Coronary artery (tissue), 2 donors: Measurements from ENCODE around the gene CLCN6.

ENCODE experiments used
- DNase-seq: peaks from one replicate; pipeline ENCODE4 v3.0.0-alpha.2; 2017; ENCODE audit warnings: low spot score
- H3K27ac ChIP-seq, 2 donors: fragments of 200-600 bp; sonication (generic); one replicate each; pipeline ENCODE4 v1.5.1; 2016 to 2019
- H3K4me3 ChIP-seq: fragments of 200-600 bp; sonication (generic); 2 replicates; pipeline ENCODE4 v1.5.1; 2016; ENCODE audit warnings: mild to moderate bottlenecking, moderate library complexity
- TF ChIP-seq, protein P1 (sequence below): fragments of 200-600 bp; sonication (generic); IDR thresholded peaks from one replicate; pipeline ENCODE4 v1.5.1; 2019; ENCODE audit warnings: antibody characterized with exemption

Gene CLCN6

DNA sequence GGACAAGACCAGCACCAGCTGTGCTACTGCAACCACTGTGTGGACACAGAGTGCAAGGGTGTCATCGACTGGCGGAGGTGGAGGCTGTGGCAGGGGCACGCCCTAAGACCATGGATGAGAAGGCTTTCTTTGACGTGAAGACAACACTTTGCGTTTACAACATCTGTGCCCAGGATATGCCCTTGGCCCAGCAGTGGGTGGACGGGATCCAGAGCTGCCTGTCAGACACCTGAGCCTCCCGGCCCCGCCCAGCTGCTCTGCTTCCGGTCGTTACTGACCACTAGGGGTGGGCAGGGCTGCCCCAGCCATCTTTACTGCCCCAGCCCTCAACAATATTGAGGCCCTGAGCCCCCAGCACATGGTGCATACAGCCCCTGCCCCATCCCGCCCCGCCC is 74.2 kb downstream of the CLCN6 start:
- peak overlapping the region in 1 of 2 donors; percentile 44 for H3K27ac ChIP-seq
- no peak overlapping the region for H3K4me3 ChIP-seq
- no peak for DNase-seq
- TF ChIP-seq, protein P1, sequence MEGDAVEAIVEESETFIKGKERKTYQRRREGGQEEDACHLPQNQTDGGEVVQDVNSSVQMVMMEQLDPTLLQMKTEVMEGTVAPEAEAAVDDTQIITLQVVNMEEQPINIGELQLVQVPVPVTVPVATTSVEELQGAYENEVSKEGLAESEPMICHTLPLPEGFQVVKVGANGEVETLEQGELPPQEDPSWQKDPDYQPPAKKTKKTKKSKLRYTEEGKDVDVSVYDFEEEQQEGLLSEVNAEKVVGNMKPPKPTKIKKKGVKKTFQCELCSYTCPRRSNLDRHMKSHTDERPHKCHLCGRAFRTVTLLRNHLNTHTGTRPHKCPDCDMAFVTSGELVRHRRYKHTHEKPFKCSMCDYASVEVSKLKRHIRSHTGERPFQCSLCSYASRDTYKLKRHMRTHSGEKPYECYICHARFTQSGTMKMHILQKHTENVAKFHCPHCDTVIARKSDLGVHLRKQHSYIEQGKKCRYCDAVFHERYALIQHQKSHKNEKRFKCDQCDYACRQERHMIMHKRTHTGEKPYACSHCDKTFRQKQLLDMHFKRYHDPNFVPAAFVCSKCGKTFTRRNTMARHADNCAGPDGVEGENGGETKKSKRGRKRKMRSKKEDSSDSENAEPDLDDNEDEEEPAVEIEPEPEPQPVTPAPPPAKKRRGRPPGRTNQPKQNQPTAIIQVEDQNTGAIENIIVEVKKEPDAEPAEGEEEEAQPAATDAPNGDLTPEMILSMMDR, result no peak

DNA sequence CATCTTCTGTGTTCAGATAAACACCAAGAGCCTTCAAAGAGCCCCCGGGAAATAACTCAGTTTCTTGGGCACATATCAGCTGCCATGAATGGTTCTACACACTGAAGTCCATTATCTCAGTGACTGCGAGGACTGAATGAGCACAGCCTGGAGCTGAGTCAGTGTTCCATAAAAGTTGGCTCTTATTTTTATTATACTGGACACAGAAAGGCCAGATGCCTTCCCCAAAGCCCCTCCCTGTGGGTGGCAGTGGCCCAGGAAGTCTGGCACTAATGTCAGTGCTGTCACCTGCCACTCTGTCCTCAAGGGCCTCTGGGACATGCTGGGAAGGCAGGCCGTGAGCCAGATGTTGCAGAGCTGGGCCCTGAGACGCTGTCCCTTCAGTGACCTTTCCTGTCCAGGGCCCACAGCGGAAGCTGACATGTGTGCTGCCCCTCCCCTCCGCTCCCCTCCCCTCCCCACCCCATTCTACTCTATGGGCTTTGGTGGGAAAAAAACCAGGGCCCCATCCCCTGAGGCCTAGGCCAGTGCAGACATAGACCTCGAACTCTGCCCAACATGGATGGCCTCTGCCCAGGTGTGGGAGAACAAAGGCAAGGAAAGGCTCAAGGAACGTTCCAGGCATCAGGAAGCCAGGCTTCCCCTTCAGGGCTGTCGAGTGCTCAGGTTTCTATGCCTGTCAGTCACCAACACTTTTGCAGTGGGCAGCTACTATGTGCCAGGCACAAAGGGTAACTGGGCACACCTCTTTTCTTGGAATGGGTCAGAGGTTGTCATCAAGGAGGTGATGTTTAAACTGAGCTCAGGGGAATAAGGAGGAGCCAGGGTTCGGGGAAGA is 75.1 kb downstream of the CLCN6 start:
- peak overlapping the region in 1 of 2 donors; percentile 38 for H3K27ac ChIP-seq
- TF ChIP-seq, protein P1, result no peak
- DNase-seq, result no peak
- no peak overlapping the region for H3K4me3 ChIP-seq

DNA sequence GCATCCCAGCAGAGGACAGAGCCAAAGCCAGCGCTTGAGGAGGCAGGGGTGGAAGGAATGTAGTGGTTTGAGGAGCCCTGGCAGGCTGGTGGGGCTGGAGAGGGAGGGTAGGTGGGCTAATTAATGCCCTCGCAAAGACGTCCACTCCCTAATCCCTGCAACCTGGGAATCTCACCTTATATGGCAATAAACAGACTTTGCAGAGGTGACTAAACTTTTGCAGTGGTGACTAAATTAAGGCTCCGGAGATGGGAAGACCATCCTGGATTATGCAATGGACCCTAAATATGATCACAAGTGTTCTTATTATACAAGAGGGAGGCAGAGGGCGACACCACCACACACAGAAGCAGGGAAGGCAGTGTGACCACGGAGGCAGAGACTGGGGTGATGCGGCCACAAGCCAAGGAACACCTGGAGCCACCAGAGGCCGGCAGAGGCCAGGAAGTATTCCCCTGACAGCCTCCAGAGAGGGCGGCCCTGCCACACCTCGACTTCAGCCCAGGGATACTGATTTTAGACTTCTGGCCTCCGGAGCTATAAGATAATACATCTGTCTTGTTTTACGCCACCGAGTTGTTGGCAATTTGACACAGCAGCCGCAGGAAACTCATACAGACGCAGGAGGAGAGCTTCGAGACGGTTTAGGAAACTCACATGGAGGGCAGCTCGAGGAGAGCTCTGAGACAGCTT is 75.9 kb downstream of the CLCN6 start:
- TF ChIP-seq, protein P1, result no peak
- no peak for DNase-seq
- H3K27ac ChIP-seq, result peak overlapping the region in 1 of 2 donors; percentile 38
- H3K4me3 ChIP-seq, result no peak overlapping the region

DNA sequence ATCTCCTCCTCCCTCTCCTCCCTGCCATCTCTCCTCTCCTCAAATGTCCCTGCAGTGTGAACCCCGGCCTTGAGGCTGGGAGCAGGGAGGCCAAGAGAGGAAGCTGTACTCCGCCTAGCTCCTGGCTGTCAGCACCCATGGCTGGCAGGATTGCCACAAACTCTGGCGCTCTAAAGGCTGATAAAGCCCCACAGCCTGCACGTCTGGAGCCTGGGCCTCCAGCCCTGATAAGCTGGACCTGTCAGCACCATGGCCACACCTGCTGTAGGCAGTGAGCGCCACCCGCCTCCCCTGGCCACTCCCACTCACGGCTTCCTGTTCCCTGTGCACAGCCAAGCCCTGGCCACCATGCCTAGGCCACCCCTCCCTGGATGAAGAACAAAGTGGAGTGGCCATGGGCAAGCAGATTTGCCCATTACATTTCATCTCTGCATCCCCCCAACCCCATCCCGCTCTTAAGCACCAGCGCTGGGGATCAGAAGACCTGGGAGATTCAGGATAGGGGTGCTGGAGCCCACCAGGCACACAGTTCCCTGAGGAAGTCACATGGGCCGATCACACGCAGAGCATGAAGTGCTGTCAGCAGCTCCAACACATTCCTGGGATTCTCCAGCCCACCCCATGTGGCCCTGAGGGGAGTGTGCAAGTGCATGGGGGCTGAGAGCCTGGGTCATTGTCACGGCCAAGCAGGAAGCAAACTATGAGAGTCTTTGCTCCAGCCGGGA is 77.0 kb downstream of the CLCN6 start:
- Histone ChIP-seq H3K4me3 (no peak overlapping the region), H3K27ac (no peak overlapping the region)
- DNase-seq, result no peak
- TF ChIP-seq, protein P1, result no peak

DNA sequence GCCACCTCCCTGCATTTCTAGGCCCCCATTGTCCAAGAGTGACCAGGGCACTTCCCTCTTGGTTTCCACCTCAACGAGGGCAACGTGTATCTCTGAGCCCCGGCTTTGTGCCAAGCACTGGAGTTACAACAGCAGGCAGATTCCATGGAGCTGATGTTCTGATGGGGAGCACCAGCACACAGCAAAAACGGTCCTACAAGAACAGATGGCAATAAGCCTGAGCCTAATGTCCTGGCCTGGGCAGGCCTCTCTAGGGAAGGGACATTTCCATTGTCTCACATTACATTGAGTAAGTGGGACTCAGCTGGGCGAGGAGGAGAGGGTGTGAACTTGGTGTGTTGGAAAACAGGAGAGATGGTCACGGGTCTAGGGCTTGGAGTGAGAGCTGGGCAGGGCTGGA is 79.9 kb downstream of the CLCN6 start:
- TF ChIP-seq, protein P1, result no peak
- DNase-seq, result no peak
- H3K4me3 ChIP-seq, result no peak overlapping the region
- no peak overlapping the region for H3K27ac ChIP-seq

DNA sequence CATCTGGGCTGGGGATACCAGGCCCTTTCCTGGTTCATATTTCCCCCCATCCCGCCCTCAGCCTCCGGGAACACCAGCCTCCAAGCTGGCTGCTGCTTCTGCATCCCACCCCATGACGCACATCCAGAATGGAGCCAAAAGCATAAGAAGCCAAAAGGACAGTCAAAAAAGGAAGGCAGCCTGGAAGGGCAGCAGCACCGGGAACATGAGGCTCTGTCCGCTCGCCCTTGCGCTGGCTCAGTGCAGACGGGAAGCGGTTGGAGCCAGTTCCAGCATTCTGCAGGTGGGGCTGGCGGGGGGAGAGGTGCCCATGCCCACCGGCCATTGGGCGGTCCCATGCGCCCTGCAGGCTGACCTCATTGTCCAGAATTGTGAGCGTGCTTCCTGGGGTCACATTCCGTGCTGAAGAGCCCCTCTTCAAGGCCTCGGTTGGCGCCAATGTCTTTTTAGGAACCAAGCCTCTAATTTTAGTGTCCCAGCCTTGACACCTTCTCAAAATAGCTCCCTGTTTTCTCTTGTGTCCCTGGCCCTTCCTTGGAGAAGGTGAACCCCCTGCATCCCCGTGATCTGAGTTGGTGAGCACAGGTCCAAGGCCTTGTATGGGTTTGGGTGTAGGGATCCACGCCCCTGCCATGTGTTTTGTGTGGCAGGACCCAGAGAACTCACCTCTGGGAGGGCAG is 81.1 kb downstream of the CLCN6 start:
- H3K27ac ChIP-seq, result no peak overlapping the region
- TF ChIP-seq, protein P1, result no peak
- DNase-seq, result no peak
- no peak overlapping the region for H3K4me3 ChIP-seq
